Mucosa of rectum (tissue), 2 donors: Measurements from ENCODE around the gene NCBP2.

Experiments used
- H3K27ac ChIP-seq, 2 donors: one replicate each; pipeline ENCODE4 v1.7.0; 2013; ENCODE audit warnings: inconsistent platforms in 2 of 2, low read depth in 2 of 2, low read length in 2 of 2
- H3K27me3 ChIP-seq, 2 donors: one replicate each; pipeline ENCODE4 v1.7.0; 2013; ENCODE audit warnings: low read length in 2 of 2; ENCODE audit not compliant: control insufficient read depth in 2 of 2, insufficient read depth in 2 of 2
- H3K36me3 ChIP-seq, 2 donors: one replicate each; pipeline ENCODE4 v1.7.0; 2013; ENCODE audit warnings: low read length in 2 of 2; ENCODE audit not compliant: control insufficient read depth in 2 of 2, insufficient read depth in 2 of 2
- H3K4me1 ChIP-seq, 2 donors: one replicate each; pipeline ENCODE4 v1.7.0; 2013; ENCODE audit warnings: low read length in 2 of 2, mild to moderate bottlenecking in 1 of 2; ENCODE audit not compliant: control insufficient read depth in 2 of 2, insufficient read depth in 2 of 2
- H3K4me3 ChIP-seq, 2 donors: one replicate each; pipeline ENCODE4 v1.7.0; 2013; ENCODE audit warnings: low read length in 2 of 2
- H3K9ac ChIP-seq, 2 donors: one replicate each; pipeline ENCODE4 v1.7.0; 2013; ENCODE audit warnings: low read length in 2 of 2, low read depth in 1 of 2, mild to moderate bottlenecking in 1 of 2
- H3K9me3 ChIP-seq, 2 donors: one replicate each; pipeline ENCODE4 v1.7.0; 2013; ENCODE audit warnings: low read length in 2 of 2; ENCODE audit not compliant: control insufficient read depth in 2 of 2
- donor health status: healthy.
- donor health status: Normal muscosa, but diverticular disease.

The NCBP2 gene

GRCh38 chr3:196968233-196969133 lies 26.2 kb upstream of the NCBP2 start, which contains the start of gene PIGZ:
Gene PIGZ, minus strand, starts transcription at chr3:196968833. Its CDS starts 16,802 bp downstream, at chr3:196952031.
- Histone ChIP-seq H3K9me3 (no peaks in the 10 kb centered on the region), H3K36me3 (peaks cover 11 to 17% of the 10 kb centered on the region in 2 donors), H3K9ac (peak within 1 kb of the TSS; percentile 79 to 95), H3K4me3 (peak within 1 kb of the TSS; percentile 78 to 82), H3K27me3 (no peaks in the 10 kb centered on the region), H3K27ac (peak within 1 kb of the TSS; percentile 86 to 94), H3K4me1 (peaks cover 13 to 39% of the 10 kb centered on the region in 2 donors)

GRCh38 chr3:196967412-196968232 lies 25.3 kb upstream of the NCBP2 start:
- no peaks in the 10 kb centered on the region for H3K9me3 ChIP-seq
- H3K27ac ChIP-seq: peak overlapping the region; percentile 71 to 85
- H3K4me1 ChIP-seq: peaks cover 17 to 48% of the 10 kb centered on the region in 2 donors
- H3K36me3 ChIP-seq: peaks cover 11 to 17% of the 10 kb centered on the region in 2 donors
- no peaks in the 10 kb centered on the region for H3K27me3 ChIP-seq
- peak overlapping the region; percentile 79 to 95 for H3K9ac ChIP-seq
- H3K4me3 ChIP-seq: peak overlapping the region; percentile 78 to 82

- Histone ChIP-seq H3K27me3 (no peaks in the 10 kb centered on the region), H3K9ac (no peak overlapping the region), H3K9me3 (no peaks in the 10 kb centered on the region), H3K36me3 (peaks cover 11 to 17% of the 10 kb centered on the region in 2 donors), H3K4me1 (peaks cover 20 to 53% of the 10 kb centered on the region in 2 donors), H3K27ac (peak overlapping the region in 1 of 2 donors; percentile 85), H3K4me3 (peak overlapping the region; percentile 78 to 82)
Observed at GRCh38 chr3:196966526-196967401, 24.4 kb upstream of the NCBP2 start.

GRCh38 chr3:196965804-196966173 lies 23.5 kb upstream of the NCBP2 start:
- peak overlapping the region; percentile 13 to 41 for H3K4me3 ChIP-seq
- H3K27me3 ChIP-seq: no peaks in the 10 kb centered on the region

GRCh38 chr3:196965112-196965803 lies 22.9 kb upstream of the NCBP2 start:
- peak overlapping the region in 1 of 2 donors; percentile 61 for H3K27ac ChIP-seq
- no peaks in the 10 kb centered on the region for H3K9me3 ChIP-seq
- peaks cover 11 to 17% of the 10 kb centered on the region in 2 donors for H3K36me3 ChIP-seq
- no peak overlapping the region for H3K9ac ChIP-seq
- no peaks in the 10 kb centered on the region for H3K27me3 ChIP-seq
- peaks cover 29 to 63% of the 10 kb centered on the region in 2 donors for H3K4me1 ChIP-seq
- peak overlapping the region in 1 of 2 donors; percentile 37 for H3K4me3 ChIP-seq

More at GRCh38 chr3:196965804-196966173, 23.5 kb upstream of the NCBP2 start:
- H3K27ac ChIP-seq: peak overlapping the region in 1 of 2 donors; percentile 31
- H3K4me1 ChIP-seq: peaks cover 29 to 62% of the 10 kb centered on the region in 2 donors
- H3K9ac ChIP-seq: no peak overlapping the region
- peaks cover 11 to 17% of the 10 kb centered on the region in 2 donors for H3K36me3 ChIP-seq
- no peaks in the 10 kb centered on the region for H3K9me3 ChIP-seq

GRCh38 chr3:196963631-196963953 lies 21.3 kb upstream of the NCBP2 start:
- H3K36me3 ChIP-seq: peaks cover 12 to 17% of the 10 kb centered on the region in 2 donors
- no peaks in the 10 kb centered on the region for H3K9me3 ChIP-seq
- no peak overlapping the region for H3K9ac ChIP-seq
- peak overlapping the region; percentile 77 to 95 for H3K27ac ChIP-seq
- H3K4me3 ChIP-seq: peak overlapping the region in 1 of 2 donors; percentile 24
- no peaks in the 10 kb centered on the region for H3K27me3 ChIP-seq
- peaks cover 29 to 59% of the 10 kb centered on the region in 2 donors for H3K4me1 ChIP-seq

- Histone ChIP-seq H3K9ac (peak overlapping the region in 1 of 2 donors; percentile 61), H3K9me3 (no peaks in the 10 kb centered on the region), H3K36me3 (peaks cover 13 to 17% of the 10 kb centered on the region in 2 donors), H3K27ac (peak overlapping the region; percentile 77 to 95), H3K27me3 (no peaks in the 10 kb centered on the region), H3K4me3 (peak overlapping the region in 1 of 2 donors; percentile 26), H3K4me1 (peaks cover 26 to 57% of the 10 kb centered on the region in 2 donors)
Observed at GRCh38 chr3:196962930-196963630, 20.8 kb upstream of the NCBP2 start.

- Histone ChIP-seq H3K27me3 (no peaks in the 10 kb centered on the region), H3K27ac (peak overlapping the region; percentile 87 to 95), H3K4me3 (peak overlapping the region; percentile 26 to 36), H3K36me3 (peaks cover 13 to 14% of the 10 kb centered on the region in 2 donors), H3K4me1 (peaks cover 18 to 50% of the 10 kb centered on the region in 2 donors), H3K9ac (peak overlapping the region in 1 of 2 donors; percentile 61), H3K9me3 (no peaks in the 10 kb centered on the region)
Observed at GRCh38 chr3:196962108-196962929, 20.0 kb upstream of the NCBP2 start.
